Tibial nerve (tissue), 4 donors: ENCODE measurements around the gene EXOSC2.

Experiments used
- CTCF ChIP-seq, 5 experiments: fragments of 200-600 bp in 3 of 5; fragments of 450-650 bp in 2 of 5; sonication (generic) in 3 of 5; IDR thresholded peaks; one replicate each; pipeline ENCODE4 v1.5.1; 2016 to 2019; ENCODE audit warnings: antibody characterized with exemption in 5 of 5, mild to moderate bottlenecking in 3 of 5, moderate library complexity in 2 of 5
- EP300 ChIP-seq, 2 donors: sonication (generic); formaldehyde crosslinking; IDR thresholded peaks; one replicate each; pipeline ENCODE4 v1.6.1; 2017; ENCODE audit warnings: antibody characterized with exemption in 2 of 2, mild to moderate bottlenecking in 1 of 2
- POLR2A ChIP-seq, 2 donors: fragments of 450-650 bp; IDR thresholded peaks; one replicate each; pipeline ENCODE4 v1.6.1; 2017; ENCODE audit warnings: antibody characterized with exemption in 2 of 2, mild to moderate bottlenecking in 2 of 2, moderate library complexity in 2 of 2

DNA sequence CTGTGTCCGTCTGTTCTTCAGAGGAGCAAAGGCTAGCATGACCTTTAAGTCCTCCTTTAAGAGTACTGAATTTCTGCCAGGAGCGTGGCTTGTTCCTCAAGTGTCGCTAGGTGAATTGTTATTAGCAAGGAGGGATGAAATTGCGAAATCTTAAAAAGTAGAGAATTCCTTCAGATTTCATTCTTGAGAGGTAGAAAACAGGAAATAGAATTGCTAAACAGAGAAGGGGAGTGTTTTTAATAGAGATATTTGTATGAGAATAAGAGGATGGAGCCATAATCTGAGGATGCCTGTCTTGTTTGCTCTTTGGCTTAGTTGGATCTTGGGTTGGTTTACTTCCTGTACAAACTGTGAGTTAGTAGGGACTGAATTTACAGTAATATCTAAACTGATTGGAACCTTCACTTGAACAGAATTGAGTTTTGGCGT lies 39.2 kb downstream of the EXOSC2 start:
- no peak for TF ChIP-seq POLR2A (IDR thresholded peaks at IDR 0.05)
- TF ChIP-seq CTCF (IDR thresholded peaks at IDR 0.05): no peak
- no peak for TF ChIP-seq EP300 (IDR thresholded peaks at IDR 0.05)
